Femur (tissue), 1 donor: ENCODE data around the gene MYOM1.
"Not testable (repeated sequence)": the region's sequence is repeated elsewhere in the genome, so short reads cannot be mapped to it uniquely, and the experiment has no call there.

ENCODE experiments used
- DNase-seq: peaks from one replicate; pipeline ENCODE4 v3.0.0-alpha.2; 2017

Gene MYOM1

GRCh38 chr18:3075491-3075890 lies 144.3 kb downstream of the MYOM1 start:
- DNase-seq, result no peak

GRCh38 chr18:3074087-3074486 lies 145.7 kb downstream of the MYOM1 start:
- DNase-seq, result no peak

GRCh38 chr18:3073353-3073752 lies 146.4 kb downstream of the MYOM1 start:
- DNase-seq, result not testable (repeated sequence)

GRCh38 chr18:3071676-3072075 lies 148.1 kb downstream of the MYOM1 start:
- no peak for DNase-seq

- no peak for DNase-seq
Observed at GRCh38 chr18:3069671-3070433, 149.9 kb downstream of the MYOM1 start.

GRCh38 chr18:3067722-3068121 lies 152.0 kb downstream of the MYOM1 start:
- DNase-seq, result no peak

- no peak for DNase-seq
Observed at GRCh38 chr18:3067165-3067661, 152.6 kb downstream of the MYOM1 start.

- no peak for DNase-seq
Observed at GRCh38 chr18:3066341-3067110, 153.2 kb downstream of the MYOM1 start.

- DNase-seq, result not testable (repeated sequence)
Observed at GRCh38 chr18:3063766-3064165, 156.0 kb downstream of the MYOM1 start.

- peak; percentile 72 for DNase-seq
Observed at GRCh38 chr18:3062798-3063680, 156.7 kb downstream of the MYOM1 start.

- DNase-seq, result no peak
Observed at GRCh38 chr18:3061581-3062312, 158.0 kb downstream of the MYOM1 start.

GRCh38 chr18:3060667-3061580 lies 158.8 kb downstream of the MYOM1 start:
- no peak for DNase-seq

- no peak for DNase-seq
Observed at GRCh38 chr18:3059272-3059671, 160.5 kb downstream of the MYOM1 start.

GRCh38 chr18:3058328-3059191 lies 161.2 kb downstream of the MYOM1 start:
- DNase-seq, result no peak

GRCh38 chr18:3057526-3057925 lies 162.2 kb downstream of the MYOM1 start:
- DNase-seq, result no peak

- no peak for DNase-seq
Observed at GRCh38 chr18:3056311-3056710, 163.5 kb downstream of the MYOM1 start.

GRCh38 chr18:3055816-3056215 lies 164.0 kb downstream of the MYOM1 start:
- no peak for DNase-seq

GRCh38 chr18:3055186-3055728 lies 164.5 kb downstream of the MYOM1 start:
- no peak for DNase-seq

GRCh38 chr18:3054780-3055179 lies 165.0 kb downstream of the MYOM1 start:
- no peak for DNase-seq

- DNase-seq, result no peak
Observed at GRCh38 chr18:3054214-3054613, 165.6 kb downstream of the MYOM1 start.
